Hindlimb muscle (tissue), 1 donor: ENCODE measurements around the gene GLT1D1. TPM values are rescaled to one million over a fixed set of nuclear protein-coding genes. Genes with fewer than 3 reads are reported as not detected.

Experiments
- DNase-seq: peaks from one replicate; pipeline ENCODE4 v3.0.0-alpha.2; 2013
- polyA plus RNA-seq: library from polyadenylated mRNA; unstranded; fragments of 120-200 nt; gene quantifications from one replicate; pipeline ENCODE4 v1.2.1, GENCODE V29; 2013; ENCODE audit not compliant: insufficient read length

GLT1D1 gene
- polyA plus RNA-seq, 1 donor, result 1.5 TPM

DNA sequence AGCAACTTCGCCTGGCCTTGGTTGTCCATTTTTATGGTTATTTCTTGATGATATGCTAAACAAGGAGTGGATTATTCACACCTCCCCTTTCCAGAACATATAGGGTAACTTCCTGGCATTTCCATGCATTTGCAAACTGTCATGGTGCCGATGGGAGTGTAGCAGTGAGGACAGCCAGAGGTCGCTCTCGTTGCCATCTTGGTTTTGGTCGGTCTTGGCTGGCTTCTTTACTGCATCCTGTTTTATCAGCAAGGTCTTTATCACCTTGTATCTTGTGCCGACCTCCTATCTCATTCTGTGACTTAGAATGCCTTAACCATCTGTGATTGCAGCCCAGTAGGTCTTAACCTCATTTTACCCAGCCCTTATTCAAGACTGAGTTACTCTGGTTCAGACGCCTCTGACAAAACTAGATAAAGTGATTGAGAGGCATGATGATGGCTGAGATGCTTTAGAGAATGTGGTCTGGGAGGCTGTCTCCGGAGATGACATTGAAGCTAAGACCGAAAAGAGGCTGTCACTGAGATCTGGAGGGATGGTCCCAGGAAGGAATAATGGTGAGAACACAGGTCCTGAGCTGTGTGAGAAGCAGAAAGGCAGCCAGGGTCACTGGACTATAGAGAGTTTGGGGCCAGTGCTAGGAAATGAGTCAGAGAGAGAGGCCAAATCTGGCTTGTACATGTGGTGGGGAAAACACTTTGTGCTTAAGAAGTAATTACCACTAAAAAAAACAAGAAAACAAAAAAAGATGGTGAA lies 2.9 kb downstream of the GLT1D1 start:
- DNase-seq, result no peak

DNA sequence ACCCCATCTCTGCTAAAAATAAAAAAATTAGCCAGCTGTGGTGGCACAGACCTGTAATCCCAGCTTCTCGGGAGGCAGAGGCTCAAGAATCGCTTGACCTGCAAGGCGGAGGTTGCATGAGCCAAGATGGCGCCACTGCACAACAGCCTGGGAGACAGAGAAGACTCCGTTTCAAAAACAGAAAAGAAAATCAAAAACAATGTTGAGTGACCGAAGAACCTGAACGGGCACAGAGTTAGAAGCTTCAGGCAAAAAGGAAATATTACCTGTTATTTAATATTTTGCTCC lies 3.5 kb downstream of the GLT1D1 start:
- no peak for DNase-seq

DNA sequence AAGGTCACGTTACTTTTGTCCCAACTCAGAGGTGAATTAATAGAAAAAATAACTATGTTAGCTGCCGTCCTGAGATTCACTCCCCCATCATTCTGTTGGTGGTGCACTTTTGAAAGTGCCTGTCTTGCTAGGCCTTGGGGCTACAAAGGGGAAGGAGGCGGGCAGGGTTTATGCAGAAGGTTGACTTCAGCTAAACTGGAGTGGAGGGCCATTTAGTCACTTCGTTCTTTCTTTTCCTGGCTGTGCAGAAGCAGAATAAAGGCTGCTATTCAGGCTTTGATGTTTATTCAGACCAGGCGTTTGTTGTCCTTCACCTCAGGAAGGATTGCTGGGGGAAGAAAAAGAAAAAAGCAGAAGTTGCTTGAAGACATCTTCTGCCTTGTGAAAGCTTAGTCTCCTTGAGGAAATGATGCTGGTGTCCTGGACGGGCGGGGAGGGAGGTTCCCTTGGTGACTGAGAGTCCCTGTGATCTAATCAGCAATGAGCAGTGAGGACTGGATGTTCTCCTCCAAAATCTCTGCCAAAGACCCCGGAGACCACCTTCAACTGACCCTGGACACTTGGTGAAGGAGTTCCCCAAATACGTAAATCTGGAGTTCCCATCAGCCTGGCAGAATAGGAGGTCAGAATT lies 4.0 kb downstream of the GLT1D1 start:
- DNase-seq, result no peak

DNA sequence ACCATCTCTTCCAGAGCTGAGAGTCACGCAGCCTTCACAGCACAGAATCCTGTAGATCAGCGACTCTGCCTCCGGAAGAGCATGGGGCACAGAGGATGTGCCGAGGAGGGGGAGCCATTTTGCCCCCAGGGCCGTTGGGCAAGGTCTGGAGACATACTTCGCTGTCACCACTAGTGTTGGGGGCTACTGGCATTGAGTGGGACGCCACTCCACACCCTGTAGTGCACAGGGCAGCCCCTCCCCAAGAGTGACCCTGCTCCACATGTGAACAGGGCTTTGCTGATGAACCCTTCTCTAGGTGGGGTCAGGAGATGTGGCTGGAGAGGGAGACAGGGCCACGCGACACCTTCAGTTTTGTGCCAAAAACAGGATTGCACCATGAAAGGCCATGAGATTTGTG lies 6.0 kb downstream of the GLT1D1 start:
- no peak for DNase-seq

DNA sequence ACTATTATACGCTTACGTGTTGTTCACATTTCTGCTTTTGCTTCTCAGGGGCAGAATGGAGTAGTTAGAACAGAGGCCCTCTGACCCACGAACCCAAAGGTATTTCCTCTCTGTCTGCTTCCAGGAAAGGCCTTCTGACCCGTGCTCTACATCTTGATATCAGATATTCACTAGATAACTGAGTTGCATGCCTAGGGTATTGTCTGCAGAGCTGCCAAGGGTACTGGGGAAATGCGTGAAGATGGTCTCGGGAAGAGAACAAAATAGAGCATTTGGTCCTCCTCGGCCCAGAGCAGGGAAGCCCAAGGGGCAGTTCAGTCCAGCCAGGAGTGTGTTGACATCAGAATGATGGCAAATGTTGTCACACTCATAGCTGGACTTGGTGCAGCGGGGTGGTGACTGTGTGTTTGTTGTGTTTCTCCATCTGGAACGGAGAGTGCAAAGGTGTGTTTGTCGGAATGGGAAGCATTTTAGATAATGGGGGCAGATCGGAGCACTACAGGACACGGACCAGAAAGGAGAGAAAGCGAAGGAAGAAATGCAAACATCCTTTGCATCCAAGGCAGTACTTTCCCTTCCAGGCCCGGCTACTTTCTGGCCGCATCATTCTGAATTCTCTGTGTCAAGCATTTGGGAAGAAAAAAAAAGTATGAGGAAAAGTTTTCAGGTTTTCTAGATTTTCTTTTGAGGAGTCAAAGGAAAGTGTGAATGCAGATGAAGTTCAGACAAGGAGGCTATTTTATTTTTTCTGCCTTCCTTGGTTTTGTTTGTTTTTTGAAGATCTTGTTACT lies 8.1 kb downstream of the GLT1D1 start:
- no peak for DNase-seq

DNA sequence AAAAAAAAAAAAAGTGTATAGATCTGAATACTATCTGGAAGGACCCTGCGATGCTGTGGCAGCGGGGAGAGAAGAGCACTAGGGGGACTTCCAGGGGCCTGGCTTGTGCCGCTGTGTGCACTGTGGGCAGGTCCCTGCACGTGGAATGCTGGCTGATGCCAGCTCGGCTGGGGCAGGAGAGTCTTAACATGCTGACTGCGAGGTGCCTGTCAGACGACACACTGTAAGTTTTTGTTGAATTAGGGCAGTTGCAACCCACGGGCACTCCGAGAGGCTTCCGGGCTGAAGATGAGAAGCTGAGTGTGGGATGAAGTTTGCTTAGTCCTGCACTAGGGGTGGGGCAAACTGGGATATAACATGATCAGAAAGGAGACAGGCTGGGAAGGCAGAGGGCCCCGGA lies 10.7 kb downstream of the GLT1D1 start:
- DNase-seq, result no peak

DNA sequence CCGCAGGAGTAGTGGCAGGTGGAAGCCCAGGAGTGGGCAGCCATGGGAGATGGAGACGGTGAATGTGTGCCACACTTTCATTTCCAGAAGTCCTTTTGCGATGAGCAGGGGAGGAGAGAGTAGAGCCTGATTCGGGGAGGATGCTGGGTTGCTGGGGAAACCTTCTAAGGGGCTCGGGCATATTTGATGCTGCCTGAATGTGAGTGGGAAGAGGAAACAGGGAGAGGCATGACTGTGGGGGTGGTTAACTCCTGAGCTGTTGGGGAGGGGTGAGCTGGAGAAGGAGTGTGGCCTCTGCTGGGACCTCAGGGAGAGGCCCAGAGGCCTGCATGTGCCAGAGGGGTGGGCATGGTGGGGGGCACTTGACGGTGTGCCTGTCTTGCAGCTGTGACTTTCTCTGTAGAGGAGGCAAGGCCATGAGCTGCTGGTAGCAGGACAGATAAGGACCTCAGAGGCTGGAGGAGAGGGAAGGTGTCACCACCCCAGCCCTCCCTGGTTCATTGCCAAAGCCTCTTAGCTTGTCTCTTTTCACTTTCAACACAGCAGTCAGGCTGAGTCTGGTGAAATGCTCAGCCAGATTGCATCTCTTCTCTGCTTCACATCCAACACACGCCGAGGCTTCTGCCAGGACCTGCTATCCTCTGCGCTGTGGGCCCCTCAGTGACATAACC lies 11.4 kb downstream of the GLT1D1 start:
- no peak for DNase-seq

DNA sequence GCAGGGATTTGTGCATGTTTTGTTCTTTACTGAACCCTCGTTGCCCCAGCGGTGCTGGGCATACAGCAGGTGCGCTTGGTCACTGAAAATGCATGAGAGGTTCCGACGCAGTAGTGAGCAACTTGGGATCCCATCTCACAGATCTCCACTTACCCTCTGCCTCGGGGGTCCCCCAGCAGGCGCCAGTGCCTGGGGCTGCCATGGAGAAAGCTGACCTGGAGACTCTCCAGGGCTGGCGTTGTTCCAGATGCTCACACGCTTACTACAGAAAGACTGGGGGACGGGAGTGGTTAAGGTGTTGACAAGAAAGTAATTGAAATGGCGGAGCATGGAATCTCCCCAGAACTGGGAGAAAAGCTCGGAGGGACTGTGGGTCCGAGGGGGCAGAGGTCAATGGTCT lies 14.2 kb downstream of the GLT1D1 start:
- DNase-seq, result no peak

DNA sequence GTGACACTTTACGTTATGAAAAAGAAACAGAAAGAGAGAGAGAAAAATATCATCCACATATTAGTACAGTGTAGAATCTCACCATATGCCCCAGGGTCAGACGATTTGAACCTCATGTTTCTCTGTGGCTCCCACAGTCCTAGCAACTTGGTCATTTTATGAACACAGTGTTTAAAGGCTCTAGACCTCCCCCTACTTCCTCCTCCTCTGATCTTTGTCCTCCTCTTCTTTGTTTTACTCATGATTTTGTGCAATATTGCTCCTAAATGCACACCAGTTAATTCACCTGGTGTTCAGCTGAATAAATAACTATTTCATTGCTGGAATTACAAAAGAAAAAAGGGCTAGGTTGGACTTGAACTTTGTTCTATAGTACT lies 18.2 kb downstream of the GLT1D1 start:
- DNase-seq, result no peak

DNA sequence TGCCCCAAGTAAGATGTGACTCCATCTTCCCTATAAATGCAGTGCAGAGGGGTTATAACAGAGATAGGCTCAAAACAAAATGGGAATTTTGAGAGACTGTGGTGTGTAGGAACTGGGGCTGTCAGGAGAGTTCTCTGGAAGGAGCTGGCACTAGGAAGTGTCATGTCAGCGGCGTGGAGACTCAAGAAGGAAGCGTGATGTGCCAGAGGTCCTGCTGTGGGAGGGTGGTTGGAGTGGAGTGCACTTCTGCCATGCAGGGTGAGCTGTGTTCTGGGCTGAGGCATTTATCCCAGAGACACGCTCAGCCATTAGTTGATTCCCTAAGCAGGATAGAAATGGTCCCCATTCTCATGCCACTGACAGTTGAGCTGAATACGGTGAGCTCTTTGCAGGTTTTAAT lies 19.0 kb downstream of the GLT1D1 start:
- DNase-seq, result no peak

DNA sequence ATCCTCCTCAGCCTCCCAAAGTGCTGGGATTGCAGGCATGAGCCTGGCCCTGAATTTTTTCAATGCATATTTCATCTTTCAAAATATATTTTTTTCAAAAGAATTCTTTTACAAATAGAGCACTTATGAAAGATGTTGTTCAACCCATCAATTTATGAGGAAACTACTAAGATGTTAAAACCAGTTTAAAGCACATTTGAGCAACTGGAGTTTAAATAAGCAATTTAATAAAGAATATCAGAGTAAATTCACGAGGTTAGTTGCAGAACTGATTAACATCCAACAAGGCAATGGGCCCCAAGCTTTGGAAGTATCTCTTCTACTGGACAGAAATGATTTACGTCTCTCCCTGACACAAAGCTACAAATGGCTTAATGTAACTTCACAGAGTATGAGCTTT lies 23.3 kb downstream of the GLT1D1 start:
- DNase-seq, result no peak

DNA sequence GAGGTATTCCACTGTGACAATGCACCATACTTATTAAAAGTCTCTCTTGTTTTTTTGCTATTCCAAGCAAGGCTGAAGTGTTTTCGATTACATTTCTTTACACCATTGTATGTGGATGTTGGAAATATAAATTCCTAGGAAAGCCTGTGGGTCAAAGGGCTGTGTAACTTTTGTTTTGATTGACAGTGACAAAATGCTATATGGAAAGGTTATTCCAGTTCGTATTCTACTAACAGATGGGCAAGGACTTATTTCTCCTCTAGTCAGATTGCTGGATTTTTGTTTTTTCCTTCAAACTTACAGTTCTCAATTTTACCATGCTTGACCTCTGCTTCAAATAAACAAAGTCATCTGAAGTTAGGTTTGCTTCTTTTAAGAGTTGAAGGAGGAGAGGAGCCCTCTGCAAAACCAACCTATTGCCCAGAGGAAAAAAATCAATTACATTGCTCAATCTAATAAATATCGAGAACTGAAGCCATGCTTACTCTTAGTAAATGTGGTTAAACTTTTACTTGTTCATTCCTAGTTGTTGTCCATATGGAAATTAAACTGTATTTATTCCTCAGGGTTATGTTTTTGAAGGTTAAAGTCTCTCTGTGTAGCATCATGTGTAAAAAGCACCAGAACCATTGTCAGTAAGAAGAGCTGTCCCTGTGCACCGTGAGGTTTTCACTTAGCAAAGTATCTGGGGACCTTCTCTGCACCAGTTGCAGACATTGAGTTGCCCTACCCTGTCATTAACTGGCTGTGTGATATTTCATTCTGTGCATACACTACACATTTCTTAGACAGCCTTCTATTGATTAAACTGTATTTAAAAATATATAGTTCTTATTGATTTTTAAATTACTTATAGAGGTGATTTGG lies 26.9 kb downstream of the GLT1D1 start:
- no peak for DNase-seq

DNA sequence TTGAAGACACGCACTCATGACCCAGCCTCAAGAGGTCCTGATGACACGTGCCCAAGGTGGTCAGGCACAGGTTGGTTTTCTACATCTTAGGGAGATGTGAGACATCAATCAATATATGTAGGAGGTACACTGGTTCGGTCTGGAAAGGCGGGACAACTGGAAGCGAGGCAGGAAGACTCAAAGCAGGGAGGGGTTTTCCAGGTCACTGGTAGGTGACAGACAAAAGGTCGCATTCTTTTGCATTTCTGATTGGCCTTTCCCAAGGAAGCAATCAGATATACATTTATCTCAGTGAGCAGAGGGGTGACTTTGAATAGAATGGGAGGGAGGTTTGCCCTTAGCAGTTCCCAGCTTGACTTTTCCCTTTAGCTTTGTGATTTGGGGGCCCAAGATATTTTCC lies 38.6 kb downstream of the GLT1D1 start:
- DNase-seq, result no peak

DNA sequence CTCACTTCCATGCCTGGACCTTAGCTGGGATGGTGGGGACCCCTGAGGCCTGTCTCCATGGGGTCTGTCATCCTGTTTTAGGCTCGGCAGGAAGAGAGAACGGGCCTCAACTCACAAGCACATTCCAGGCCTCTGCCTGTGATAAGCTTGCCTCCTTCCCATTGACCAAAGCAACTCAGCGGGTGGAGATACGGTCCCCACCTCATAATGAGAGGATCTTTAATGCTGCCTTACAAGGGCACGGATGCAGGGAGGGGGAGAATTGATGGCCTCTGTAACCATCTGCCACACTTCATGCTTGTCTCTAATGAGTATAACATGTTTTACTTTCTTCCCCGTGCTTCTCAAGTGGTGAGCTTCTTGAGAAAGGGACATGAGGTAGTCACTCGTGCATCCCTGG lies 50.0 kb downstream of the GLT1D1 start:
- DNase-seq, result no peak

DNA sequence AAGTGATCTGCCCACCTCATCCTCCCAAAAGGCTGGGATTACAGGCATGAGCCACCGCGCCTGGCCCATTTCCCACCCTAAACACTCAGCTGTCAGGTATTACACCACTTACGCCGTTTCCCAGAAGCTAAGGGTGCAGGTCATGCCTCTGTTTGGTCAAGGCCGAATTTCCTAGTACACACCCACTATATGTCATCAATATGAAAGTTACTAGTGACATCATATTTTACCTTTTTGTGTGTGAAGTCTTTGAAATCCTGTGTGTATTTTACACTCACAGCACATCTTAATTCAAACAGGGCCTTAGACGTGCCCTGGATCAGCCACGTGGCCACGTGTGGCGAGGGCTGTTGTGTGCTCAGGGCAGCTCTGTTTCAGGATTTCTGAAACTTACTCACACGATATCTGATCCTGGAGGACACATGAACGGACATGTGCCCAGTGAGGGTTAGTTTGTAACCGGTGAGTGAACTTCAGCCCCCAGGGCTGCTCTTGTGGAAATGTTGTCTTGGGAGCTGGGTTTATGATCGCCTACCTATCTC lies 51.8 kb downstream of the GLT1D1 start:
- DNase-seq, result no peak

DNA sequence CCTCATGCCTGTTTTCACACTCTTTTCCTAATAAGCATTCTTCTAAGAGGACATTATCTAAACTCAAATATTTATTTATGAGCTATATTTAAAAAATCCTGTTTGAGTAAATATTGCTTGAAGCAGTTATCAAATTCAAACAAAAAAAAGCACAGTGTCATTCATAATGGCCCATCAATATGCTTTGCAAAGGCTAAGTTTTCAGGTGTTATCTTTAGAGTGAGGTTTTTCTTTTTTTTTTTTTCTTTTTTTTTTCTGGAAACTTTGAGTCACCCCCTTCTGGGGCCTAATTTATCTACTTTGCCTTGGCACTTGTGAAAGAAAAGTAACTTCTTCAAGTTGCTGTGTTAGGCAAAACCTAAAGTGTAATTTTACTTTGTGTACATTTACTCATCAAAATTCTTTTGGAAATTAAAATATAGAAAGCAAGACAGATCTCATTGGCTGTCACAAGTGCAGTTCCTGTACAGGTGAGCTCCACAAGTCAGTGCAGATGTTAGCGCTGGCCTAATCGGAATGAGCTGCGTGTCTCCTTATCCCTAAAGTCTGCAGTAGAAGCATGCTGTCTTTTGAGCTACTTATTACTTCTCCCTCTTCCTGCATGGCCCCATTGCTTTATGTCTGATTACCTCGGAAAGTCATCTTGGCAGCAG lies 53.3 kb downstream of the GLT1D1 start:
- no peak for DNase-seq

DNA sequence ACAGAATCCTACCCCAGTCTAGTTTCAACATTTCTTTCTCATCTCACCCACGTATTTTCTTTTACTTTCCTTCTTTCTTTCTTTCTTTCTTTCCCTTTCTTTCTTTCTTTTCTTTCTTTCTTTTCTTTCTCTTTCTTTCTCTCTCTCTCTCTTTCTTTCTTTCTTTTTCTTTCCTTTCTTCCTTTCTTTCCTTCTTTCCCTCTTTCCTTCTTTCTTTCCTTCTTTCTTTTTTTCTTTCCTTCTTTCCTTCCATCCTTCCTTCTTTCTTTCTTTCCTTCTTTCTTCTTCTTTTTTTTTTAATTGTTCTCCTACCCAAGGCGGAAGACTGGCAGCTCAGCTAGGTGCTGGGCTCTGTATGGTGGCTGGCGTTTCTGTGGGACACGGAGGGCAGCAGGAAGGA lies 55.0 kb downstream of the GLT1D1 start:
- DNase-seq, result no peak

DNA sequence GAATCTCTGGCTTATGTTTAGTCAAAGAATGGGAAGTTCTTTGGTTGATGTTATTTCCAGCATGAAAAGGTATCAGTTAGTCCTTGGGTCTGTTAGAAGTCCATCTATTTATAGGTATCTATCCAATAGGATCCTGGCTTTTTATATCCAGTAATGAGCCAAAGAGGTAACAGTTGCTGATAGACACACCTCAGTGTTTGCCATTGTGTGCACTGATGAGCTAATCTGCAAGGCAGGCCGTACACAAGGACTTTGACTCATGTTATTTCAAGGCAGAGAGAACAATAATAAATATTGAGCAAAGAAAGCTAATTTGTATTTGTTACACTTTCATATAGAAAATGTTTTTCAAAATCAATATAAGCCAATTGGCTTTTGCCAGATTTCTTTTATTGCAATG lies 56.4 kb downstream of the GLT1D1 start:
- DNase-seq, result no peak

DNA sequence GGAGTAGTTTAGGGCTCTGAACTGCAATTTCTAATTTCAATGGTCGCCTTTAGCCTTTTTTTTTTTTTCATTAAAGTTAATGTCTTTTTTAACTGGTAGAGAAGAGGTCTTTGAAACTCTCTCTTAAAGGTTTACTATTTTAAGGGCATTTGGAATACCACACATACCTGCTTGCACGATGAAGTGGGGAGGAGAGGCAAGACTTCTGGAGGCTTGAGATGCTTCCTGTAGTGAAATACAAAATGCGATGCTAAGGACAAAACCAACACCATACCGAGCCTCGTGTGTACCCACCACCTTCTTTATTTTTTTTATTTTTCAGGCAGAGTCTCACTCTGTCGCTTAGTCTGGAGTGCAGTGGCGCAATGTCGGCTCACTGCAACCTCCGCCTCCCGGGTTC lies 57.4 kb downstream of the GLT1D1 start:
- no peak for DNase-seq

DNA sequence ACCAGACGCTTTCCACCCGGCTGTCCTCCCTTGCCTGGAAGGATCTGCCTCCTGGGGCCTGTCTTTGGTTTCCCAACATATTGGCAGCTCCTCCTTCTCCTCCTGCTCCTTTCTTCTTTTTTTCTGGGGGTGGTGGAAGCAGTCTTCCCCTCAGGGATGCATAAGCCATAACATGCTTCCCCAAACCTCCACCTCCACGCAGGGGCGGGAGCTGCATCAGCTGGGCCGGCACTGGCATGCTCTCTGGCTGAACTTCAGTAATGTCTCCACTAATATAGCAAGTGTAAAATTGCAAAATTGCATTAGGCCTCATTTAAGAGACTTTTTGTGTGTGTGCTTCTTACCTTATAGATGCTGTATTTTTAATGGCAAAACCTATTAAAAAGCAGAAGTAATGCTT lies 58.6 kb downstream of the GLT1D1 start:
- no peak for DNase-seq

DNA sequence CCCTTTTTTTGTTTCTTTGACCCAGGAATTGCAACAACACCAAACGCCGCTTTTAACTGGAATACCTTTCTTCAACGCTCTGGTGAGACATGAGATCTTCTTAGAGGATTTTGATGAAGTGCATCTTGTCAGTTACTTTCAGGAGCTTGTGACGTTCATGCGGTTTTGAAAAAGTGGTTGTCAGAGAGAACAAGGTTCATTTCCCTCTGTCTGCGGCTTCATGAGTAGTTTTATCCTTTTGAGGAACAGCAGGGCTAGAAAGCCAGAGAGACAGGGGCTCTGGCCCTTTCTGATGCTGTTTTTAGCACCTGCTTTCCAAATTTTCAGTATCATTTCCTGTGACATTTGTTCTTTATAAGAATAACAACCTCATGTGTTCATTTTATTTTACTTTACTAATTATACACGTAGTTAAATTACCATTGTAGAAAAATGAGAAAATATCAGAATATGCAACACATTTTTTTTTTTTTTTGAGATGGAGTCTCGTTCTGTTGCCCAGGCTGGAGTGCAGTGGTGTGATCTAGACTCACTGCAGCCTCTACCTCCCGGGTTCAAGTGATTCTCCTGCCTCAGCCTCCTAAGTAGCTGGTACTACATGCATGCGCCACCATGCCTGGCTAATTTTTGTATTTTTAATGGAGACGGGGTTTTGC lies 61.8 kb downstream of the GLT1D1 start:
- DNase-seq, result no peak
